ENCODE measurements around the gene SLC38A11. TPM values are rescaled to one million over a fixed set of nuclear protein-coding genes. Genes with fewer than 3 reads are reported as not detected.

The SLC38A11 gene
- total RNA-seq, 1 donor from 2014 or later = not detected

- TF ChIP-seq EZH2 (IDR thresholded peaks at IDR 0.05) (no peak), CTCF (IDR thresholded peaks at IDR 0.05) (no peak), EZH2phosphoT487 (IDR thresholded peaks at IDR 0.05) (no peak)
- Histone ChIP-seq H3K4me3 (no peak overlapping the region), H3F3A (ENCODE audit: low read depth) (peaks cover 10% of the 10 kb centered on the region), H4K20me1 (ENCODE audit: low read depth) (no peaks in the 10 kb centered on the region), H3K36me3 (no peaks in the 10 kb centered on the region), H2AFZ (replicated peaks) (no peak overlapping the region), H3K9ac (no peak overlapping the region), H3K9me3 (ENCODE audit: low read depth) (no peaks in the 10 kb centered on the region), H3K27ac (no peak overlapping the region), H3K4me1 (no peaks in the 10 kb centered on the region), H3K79me2 (ENCODE audit: low read depth) (no peaks in the 10 kb centered on the region), H3K4me2 (no peak overlapping the region), H3K27me3 (peaks cover 13% of the 10 kb centered on the region)
- Mint-ChIP-seq H3K27ac (no peak overlapping the region), H3K36me3 (no peaks in the 10 kb centered on the region), H3K4me3 (no peak overlapping the region), H3K4me1 (peaks cover 7% of the 10 kb centered on the region), H3K27me3 (ENCODE audit: insufficient read depth, low read depth) (peaks cover 2% of the 10 kb centered on the region), H3K9me3 (no peaks in the 10 kb centered on the region)
- no peak for DNase-seq (ENCODE audit: low spot score)
These were observed 109.0 kb downstream of the SLC38A11 start for GRCh38 chr2:164846276-164846675.

Small RNA genes within 50 kb of the gene (small RNA-seq; reads per million reads assigned to genes)
- gene RNA5SP110 (not detected), gene RNA5SP111 (not detected)

Other genes starting within 250 kb of the SLC38A11 start
- gene COBLL1, start 113.7 kb downstream of the SLC38A11 start, total RNA-seq (ENCODE audit: low replicate concordance) = 1.0 and 4.3 TPM in 2 replicates
- 0.40 TPM in 1 of 2 replicates, not detected in the other for gene SCN3A, start 248.5 kb upstream of the SLC38A11 start, total RNA-seq (ENCODE audit: low replicate concordance)